Measurements from ENCODE around the gene CSNK1A1L.

- TF ChIP-seq CTCF (IDR thresholded peaks at IDR 0.05) = no peak
- no peak for TF ChIP-seq ZFX (IDR thresholded peaks at IDR 0.05; ENCODE audit: borderline replicate concordance)
Observed at GRCh38 chr13:37142877-37143276, 37.4 kb upstream of the CSNK1A1L start.
